Panc1 (cell line): Measurements from ENCODE around the gene PCDHA11. TPM values are rescaled to one million over a fixed set of nuclear protein-coding genes. Genes with fewer than 3 reads are reported as not detected.
A peak's percentile ranks its signal among the peaks of the same experiment; 100 is the strongest.

Experiments
- ATAC-seq: fragments of 200-7000 bp; cut with Tn5 transposase; 2 replicates; pipeline ENCODE4 v1.9.1; 2020; ENCODE audit warnings: mild to moderate bottlenecking, moderate library complexity
- BruUV-seq: library from RNA; stranded (reverse); fragments of 400-500 nt; replicated peaks from 2 replicates; lab custom pipeline; 2021; lab: Mats Ljungman, UMichigan
- CTCF ChIA-PET: fragments of 300-600 bp; sonication (Branson Sonifier 250); formaldehyde crosslinking; loops from one replicate; lab custom pipeline; 2022; ENCODE audit warnings: antibody characterized with exemption; lab: Charles Lee
- POLR2A ChIA-PET: fragments of 300-600 bp; sonication (Branson Sonifier 250); formaldehyde crosslinking; loops from one replicate; lab custom pipeline; 2022; ENCODE audit warnings: antibody characterized with exemption; lab: Charles Lee
- DNase-seq: peaks from one replicate; pipeline ENCODE4 v3.0.0-alpha.2; 2010; ENCODE audit warnings: low read depth, low spot score
- H3K27ac ChIP-seq: 2 replicates; pipeline ENCODE4 v1.5.1; 2011; ENCODE audit warnings: mild to moderate bottlenecking, low read length, inconsistent platforms
- H3K27me3 ChIP-seq: fragments of 200-500 bp; sonication (Bioruptor generic); 2 replicates; pipeline ENCODE4 v1.6.0; 2014; ENCODE audit warnings: low read length, inconsistent platforms; ENCODE audit not compliant: control insufficient read depth, insufficient read depth
- H3K36me3 ChIP-seq: fragments of 200-500 bp; sonication (Bioruptor generic); 2 replicates; pipeline ENCODE4 v1.5.1; 2014; ENCODE audit warnings: inconsistent platforms, mild to moderate bottlenecking, low read length, moderate library complexity; ENCODE audit not compliant: control insufficient read depth, insufficient read depth
- H3K4me1 ChIP-seq: 2 replicates; pipeline ENCODE4 v1.5.1; 2011; ENCODE audit warnings: inconsistent platforms, mild to moderate bottlenecking, low read length, moderate library complexity; ENCODE audit not compliant: control insufficient read depth, insufficient read depth
- H3K4me3 ChIP-seq, 2 experiments: 2 replicates each; pipeline ENCODE4 v1.5.1; 2011 to 2012; ENCODE audit warnings: low read depth in 2 of 2, low read length in 2 of 2, mild to moderate bottlenecking in 2 of 2, inconsistent platforms in 1 of 2, moderate library complexity in 1 of 2
- H3K9me3 ChIP-seq: fragments of 200-500 bp; sonication (Bioruptor generic); 2 replicates; pipeline ENCODE4 v1.5.1; 2014; ENCODE audit warnings: low read depth, mild to moderate bottlenecking, inconsistent platforms, low read length, moderate library complexity; ENCODE audit not compliant: control insufficient read depth, insufficient read depth
- CTCF ChIP-seq: fragments of 450-650 bp; IDR thresholded peaks from 2 replicates; pipeline ENCODE4 v1.5.1; 2017; ENCODE audit warnings: mild to moderate bottlenecking
- POLR2AphosphoS5 ChIP-seq: IDR thresholded peaks from 2 replicates; pipeline ENCODE4 v1.6.1; 2012; ENCODE audit warnings: mild to moderate bottlenecking, low read depth, low read length, moderate library complexity
- REST ChIP-seq, 2 experiments: IDR thresholded peaks; 2 replicates each; pipeline ENCODE4 v1.6.1; 2011 to 2012; ENCODE audit warnings: low read depth in 2 of 2, control low read depth in 1 of 2, low read length in 1 of 2, mild to moderate bottlenecking in 1 of 2, moderate library complexity in 1 of 2; ENCODE audit not compliant: insufficient read depth in 1 of 2
- SIN3A ChIP-seq: IDR thresholded peaks from 2 replicates; pipeline ENCODE4 v1.6.1; 2012; ENCODE audit warnings: low read depth, mild to moderate bottlenecking, low read length, moderate library complexity, borderline replicate concordance; ENCODE audit not compliant: insufficient read depth
- TCF7L2 ChIP-seq: IDR thresholded peaks from 2 replicates; pipeline ENCODE4 v1.6.1; 2011; ENCODE audit warnings: mild to moderate bottlenecking, low read depth, low read length, inconsistent platforms
- in situ Hi-C: cut with HindIII; loops from 2 replicates; pipeline ENCODE4 v1.10.0; 2016; ENCODE audit warnings: low sequenced_read_pairs, low pct_unique_long_range_greater_than_20kb
- intact Hi-C: fragments of 100-400 bp; cut with micrococcal nuclease; formaldehyde crosslinking; loops from one replicate; pipeline ENCODE4 v1.10.0; 2022; ENCODE audit not compliant: unreplicated experiment
- total RNA-seq: library from RNA; stranded (reverse); gene quantifications from one replicate; pipeline ENCODE4 v1.2.1, GENCODE V29; 2021; ENCODE audit not compliant: unreplicated experiment

The PCDHA11 gene
- total RNA-seq, 1 experiment from 2014 or later, result 0.08 TPM

- DNase-seq (no peak), ATAC-seq (no peak)
- in situ Hi-C loops, result no loop called here
- no peaks in the 10 kb centered on the region for H3K27me3 ChIP-seq
- ChIA-PET POLR2A (no interaction called here), CTCF (no interaction called here)
- H3K4me3 ChIP-seq, result no peak overlapping the region
- H3K4me1 ChIP-seq, result no peaks in the 10 kb centered on the region
- intact Hi-C loops, result no loop called here
- TF ChIP-seq CTCF (no peak), TCF7L2 (no peak), POLR2AphosphoS5 (no peak), SIN3A (no peak), REST (IDR thresholded peaks at IDR 0.05; ENCODE audit: insufficient read depth in 1 of 2, low read depth in 2 of 2, low read length in 1 of 2) (no peak)
- no peaks in the 10 kb centered on the region for H3K36me3 ChIP-seq
- H3K9me3 ChIP-seq, result no peaks in the 10 kb centered on the region; the same call in 1 of the 2 replicates
- no TSS peak for BruUV-seq
- H3K27ac ChIP-seq, result no peak overlapping the region
These were observed 8.5 kb downstream of the PCDHA11 start for GRCh38 chr5:140877262-140877581.

GRCh38 chr5:140881889-140882590 lies 13.3 kb downstream of the PCDHA11 start, which contains the start of gene PCDHA13:
Gene PCDHA13, plus strand, starts transcription at chr5:140882124. Its CDS starts 145 bp downstream, at chr5:140882269.
- Histone ChIP-seq H3K36me3 (no peaks in the 10 kb centered on the region; the same call in 1 of the 2 replicates), H3K4me3 (peak within 1 kb of the TSS; percentile 24 to 54), H3K27ac (no peak within 1 kb of the TSS), H3K27me3 (no peaks in the 10 kb centered on the region), H3K4me1 (no peaks in the 10 kb centered on the region), H3K9me3 (no peaks in the 10 kb centered on the region; the same call in 1 of the 2 replicates)
- no peak for DNase-seq
- ChIA-PET POLR2A (no interaction called here), CTCF (interaction anchor here (0.7 kb wide), 2 partner anchors 137 to 153 kb away, joined by 7 to 9 read pairs; no protein-coding TSS in a partner anchor)
- in situ Hi-C loops, result no loop called here
- ATAC-seq, result peak; percentile 60
- intact Hi-C loops, result loop anchor here (1.0 kb wide), 1 partner anchor 158 kb away; no protein-coding TSS in a partner anchor
- BruUV-seq, result no TSS peak
- TF ChIP-seq TCF7L2 (no peak), SIN3A (no peak), REST (IDR thresholded peaks at IDR 0.05; ENCODE audit: insufficient read depth in 1 of 2, low read depth in 2 of 2, low read length in 1 of 2) (no peak), CTCF (no peak), POLR2AphosphoS5 (no peak)
